SW480 (cell line): ENCODE results near the gene NOL3.
"Not testable (repeated sequence)": the region's sequence is repeated elsewhere in the genome, so short reads cannot be mapped to it uniquely, and the experiment has no call there.

Experiments
- DNase-seq: peaks from one replicate; pipeline ENCODE4 v3.0.0-alpha.2; 2016; ENCODE audit warnings: low spot score

Gene NOL3

DNA sequence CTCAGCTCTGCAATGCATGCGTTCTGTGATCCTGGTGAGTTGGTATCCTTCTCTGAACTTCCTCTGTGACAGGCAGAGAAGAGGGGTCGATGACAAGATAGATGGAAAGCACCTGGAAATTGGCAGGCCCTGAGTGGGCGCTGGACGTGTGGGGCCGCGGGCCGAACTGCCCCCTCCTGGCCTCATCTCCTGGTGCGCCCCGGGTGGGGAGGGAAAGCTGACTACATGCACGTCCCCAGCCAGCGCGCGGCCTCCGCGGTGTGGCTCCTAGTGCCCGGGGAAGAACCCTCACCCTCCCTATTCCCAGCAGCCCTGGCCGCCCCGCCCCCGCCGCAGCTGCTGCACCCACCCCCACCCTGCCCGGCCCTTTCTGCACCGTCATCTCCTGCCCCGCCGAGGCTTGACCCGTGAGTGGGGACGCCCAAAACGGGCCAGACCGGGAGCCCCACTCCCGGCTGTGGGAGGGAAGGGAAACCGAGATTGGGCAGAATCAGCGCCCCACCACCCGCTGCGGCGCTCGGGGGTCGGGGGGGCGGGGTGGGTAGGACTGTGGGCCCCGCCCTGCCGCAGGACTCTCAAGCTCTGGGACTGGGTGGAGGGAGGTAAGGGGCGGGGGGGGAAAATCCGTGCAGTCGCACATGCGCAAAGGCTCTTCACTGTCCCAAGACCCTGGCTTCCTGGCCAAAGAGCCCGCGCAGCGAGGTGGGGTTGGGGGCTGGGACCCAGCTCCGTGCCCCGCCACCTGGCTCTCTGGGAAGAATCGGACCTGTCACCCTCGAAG, at the start of gene NOL3:
Gene NOL3 (plus strand): TSS at position 371 of the 781 bp plus-strand sequence.
- DNase-seq: peak; percentile 61

- DNase-seq: not testable (repeated sequence)
Measured at GRCh38 chr16:67122799-67123198, 47.5 kb upstream of the NOL3 start.

DNA sequence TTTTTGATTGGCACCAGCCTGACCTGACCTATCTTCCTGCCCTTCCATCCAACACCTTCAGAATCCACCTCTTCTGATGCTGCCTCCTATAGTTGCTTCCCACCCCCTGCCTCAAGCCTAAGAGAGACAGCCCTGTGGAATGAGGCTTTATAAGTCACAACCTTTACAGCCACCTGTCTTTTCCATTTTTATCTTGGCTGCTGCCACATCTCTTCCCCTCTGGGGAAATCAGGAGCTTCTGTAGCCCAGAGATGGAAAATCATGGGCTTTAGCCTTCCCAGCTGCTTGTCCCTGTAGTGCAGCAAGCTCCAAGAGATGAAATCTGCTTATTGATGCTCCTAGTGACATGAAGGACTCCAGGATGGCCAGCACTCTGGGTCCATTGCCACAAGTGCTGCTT, 41.9 kb upstream of the NOL3 start:
- DNase-seq: no peak

- no peak for DNase-seq
Measured at GRCh38 chr16:67128887-67129286, 41.5 kb upstream of the NOL3 start.

GRCh38 chr16:67129422-67129821, 40.9 kb upstream of the NOL3 start:
- no peak for DNase-seq

GRCh38 chr16:67137605-67138004, 32.7 kb upstream of the NOL3 start:
- no peak for DNase-seq

DNA sequence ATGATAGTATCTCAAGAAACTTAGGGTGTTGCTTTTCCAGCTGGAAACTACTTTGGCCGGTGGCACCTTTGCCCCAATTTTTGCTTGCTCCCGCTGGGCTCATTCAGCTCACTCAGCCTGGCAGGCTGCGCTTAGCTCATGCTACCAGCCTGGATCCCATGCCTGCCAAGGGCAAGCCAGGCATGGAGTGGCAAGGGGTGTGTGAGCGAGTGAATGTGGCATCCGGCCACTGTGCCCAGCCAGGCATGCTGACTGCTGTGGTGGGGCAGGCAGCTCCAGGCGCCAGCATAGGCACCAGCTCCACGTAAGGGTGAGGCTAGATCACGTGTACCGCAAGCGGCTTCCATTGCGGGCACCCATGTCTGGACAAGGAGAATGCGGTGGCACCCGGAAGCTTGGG, 28.9 kb upstream of the NOL3 start:
- no peak for DNase-seq

DNA sequence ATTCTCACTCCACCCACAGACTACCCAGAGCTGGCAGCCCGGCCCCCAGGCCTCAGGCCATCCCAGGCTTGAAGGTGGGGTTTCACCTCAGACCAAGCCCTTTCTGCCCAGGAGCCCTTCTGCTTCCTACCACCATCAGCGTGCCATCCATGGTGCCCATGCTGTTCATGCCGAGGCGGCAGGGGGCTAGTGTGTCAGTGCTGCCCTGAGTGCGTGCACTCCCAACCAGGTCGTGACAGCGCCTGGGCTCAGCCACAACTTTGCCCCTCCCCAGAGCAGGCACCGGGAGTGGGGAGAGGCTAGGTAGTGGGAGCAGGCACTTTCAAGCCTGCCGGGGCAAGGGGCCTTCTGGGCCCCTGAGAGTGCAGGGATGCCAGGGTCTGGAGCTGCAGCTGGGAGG, 28.0 kb upstream of the NOL3 start:
- DNase-seq: no peak

- DNase-seq: no peak
Measured at GRCh38 chr16:67144943-67145342, 25.4 kb upstream of the NOL3 start.

- no peak for DNase-seq
Measured at GRCh38 chr16:67145746-67146145, 24.6 kb upstream of the NOL3 start.

DNA sequence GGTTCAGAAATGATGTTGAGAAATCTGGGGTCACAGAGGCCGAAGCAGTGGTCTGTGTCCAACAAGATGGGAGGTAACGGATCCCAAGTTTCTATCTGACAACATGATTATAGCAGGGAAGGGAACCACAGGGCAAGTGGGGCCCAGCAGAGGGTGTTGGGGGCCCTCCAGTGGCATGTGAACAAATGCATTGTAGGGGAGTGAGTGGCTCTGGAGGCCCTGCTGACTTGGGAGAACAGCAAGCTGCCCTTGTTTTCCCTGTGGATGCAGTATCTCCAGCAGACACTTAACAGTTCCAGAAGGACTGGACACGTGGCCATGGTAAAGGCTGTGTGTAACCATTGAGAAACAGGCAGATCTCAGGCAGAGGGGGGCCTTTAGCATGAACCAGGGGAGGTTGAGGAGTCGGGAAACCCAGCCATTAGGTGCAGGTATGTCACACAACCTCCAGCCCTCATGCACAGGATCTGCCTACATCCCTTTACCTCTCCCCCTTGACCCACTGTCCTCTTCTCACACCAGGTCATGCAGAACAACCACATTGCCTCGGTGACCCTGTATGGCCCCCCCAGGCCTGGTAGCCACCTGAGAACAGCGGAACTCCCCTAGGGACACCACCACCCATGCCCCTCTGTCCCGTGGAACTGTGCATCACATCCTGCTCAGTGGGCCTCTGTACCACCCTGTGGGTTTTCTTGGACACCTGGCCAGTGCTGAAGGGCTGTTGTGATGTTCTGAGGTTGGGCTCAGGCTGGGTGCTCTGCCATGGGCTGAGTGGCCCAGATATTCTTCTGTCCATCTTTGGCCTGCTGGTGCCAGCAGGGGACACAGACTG, 23.6 kb upstream of the NOL3 start:
- DNase-seq: no peak

DNA sequence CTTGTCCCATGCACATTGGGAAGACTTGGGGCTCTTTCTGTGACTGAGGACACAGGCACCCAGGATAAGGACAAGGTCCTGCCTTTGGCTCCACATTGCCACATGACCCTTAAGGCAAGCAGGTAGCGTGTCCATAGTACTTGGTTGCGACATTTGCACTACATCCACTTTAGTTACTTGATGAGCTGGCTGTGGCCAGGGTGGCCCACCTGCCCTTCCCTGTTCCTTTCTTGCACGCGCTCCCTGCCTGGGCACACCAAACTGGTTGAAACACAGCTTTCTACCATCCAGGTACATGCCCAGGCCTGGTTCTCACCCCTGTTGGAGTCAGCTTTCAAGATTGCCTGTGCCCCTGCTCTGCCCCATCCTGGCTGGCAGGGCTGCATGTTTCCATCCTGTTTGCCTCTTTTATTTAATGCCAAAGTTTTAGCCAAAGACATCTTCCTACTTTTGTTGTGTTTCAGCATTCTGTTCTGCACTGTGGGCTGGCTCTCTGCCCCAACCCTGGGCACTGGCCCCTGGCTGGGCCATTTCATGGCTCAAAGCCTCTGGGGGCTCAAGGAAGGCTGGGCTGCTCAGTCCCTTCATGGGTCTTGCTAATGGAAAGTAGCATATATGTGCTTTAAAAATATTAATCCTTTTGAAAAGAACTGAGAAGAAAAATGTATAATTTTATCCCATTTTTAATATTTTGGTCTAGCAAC, 22.7 kb upstream of the NOL3 start:
- DNase-seq: no peak

GRCh38 chr16:67148221-67148620, 22.1 kb upstream of the NOL3 start:
- no peak for DNase-seq

- no peak for DNase-seq
Measured at GRCh38 chr16:67148656-67149275, 21.6 kb upstream of the NOL3 start.

DNA sequence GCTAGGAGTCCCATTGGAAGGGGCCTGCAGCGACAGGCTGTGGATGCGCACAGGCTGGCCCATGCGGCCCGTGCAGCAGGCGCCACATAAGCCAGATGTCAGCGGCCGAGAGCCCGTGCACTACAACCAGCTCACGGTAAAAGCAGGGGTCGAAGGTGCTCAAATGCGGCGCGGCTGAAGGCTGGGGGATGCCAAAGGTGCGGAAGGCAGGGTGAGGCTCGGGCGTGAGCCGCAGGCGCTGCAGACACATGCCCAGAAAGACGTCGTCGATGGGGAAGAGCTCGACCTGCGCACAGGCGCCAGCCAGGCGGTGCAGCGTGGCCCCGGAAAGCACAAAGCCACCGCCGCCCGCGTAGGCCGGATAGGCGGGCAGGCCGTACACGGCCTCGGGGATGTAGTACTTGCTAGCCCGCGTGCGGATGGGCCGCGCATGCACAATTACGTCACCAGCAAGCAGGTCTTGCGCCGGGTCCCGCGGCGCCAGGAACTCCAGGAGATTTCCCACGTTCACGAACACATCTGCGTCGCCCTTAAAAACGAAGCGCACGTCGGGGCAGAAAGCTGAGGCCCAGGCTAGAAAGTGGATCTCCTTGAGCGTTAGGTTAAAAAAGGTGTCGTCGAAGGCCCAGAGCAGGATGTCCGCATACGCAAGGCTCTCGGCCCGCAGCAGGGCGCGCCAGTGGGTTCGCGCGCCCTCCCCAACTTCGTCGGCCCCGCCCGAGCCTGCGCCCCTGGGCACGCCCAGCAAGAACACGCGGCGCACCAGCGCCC, 20.9 kb upstream of the NOL3 start:
- DNase-seq: no peak

DNA sequence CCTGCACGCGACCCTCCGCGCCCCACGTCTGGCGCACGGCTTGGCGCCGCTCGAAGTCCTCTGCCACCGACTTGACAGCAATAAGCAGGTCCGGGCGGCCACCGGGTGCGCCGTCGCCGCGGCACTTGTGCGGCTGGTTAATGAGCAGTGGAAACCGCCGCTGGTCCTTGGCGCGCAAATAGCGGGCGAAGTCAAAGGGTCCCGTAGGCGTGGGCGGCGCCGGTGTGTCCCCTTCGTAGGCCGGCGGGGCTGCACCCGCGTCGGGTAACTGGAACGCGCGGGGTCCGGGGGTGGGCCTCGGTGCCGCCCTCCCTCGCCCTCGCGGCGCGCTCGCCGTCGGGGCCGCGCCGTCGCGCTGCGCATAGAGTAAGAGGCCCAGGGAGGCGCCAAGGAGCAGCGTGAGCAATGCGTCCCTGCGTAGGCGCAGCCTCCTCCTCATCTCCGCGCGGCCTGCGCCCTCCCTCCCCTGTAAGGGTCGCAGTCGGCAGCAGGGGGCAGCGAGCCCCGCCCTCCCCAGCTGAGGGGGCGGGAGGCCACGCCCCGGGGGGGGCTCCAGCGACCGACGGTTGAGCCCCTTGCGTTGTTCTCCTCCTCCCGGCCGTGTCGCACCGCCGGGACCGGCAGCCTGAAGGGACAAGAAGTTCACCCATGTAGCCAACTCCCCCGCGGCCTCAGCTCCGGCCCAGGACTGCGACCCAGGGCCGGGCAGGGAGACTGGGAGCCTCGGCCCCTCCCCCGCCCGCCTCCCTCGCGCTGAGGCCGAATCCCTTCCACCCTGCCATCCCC, 20.1 kb upstream of the NOL3 start:
- peak; percentile 29 for DNase-seq

DNA sequence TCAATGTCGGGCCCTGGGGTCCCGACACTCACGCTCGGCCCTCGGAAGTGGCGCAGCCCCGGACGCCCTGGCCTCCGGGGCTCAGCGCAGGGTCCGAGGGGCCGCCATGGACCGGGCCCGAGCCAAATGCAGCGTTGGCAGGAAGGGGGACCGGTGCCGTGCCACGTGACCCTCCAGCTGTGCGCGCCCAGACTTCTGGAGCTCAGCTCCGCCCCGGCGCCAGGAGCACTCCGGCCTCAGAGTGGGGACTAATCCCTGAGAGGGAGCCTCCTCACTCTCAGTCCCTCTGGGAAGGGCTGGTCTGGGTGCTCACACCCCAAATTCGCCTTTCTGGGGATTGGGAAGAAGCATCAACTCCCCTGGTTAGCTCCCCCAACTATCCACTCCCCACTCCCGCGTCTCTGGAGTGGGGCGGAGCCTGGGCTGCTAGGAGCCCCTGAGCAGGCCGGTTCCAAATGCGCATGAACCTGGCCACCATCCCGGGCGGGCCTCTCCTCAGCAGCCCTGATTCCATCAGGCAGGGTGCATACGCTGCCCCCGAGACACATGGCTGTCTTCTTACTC, 19.4 kb upstream of the NOL3 start, which contains the start of gene B3GNT9:
Gene B3GNT9 (minus strand): TSS at position 166 of the 564 bp plus-strand sequence. CDS start 513 bp downstream, outside the sequence.
- peak; percentile 48 for DNase-seq

GRCh38 chr16:67151431-67152097, 18.8 kb upstream of the NOL3 start:
- no peak for DNase-seq

DNA sequence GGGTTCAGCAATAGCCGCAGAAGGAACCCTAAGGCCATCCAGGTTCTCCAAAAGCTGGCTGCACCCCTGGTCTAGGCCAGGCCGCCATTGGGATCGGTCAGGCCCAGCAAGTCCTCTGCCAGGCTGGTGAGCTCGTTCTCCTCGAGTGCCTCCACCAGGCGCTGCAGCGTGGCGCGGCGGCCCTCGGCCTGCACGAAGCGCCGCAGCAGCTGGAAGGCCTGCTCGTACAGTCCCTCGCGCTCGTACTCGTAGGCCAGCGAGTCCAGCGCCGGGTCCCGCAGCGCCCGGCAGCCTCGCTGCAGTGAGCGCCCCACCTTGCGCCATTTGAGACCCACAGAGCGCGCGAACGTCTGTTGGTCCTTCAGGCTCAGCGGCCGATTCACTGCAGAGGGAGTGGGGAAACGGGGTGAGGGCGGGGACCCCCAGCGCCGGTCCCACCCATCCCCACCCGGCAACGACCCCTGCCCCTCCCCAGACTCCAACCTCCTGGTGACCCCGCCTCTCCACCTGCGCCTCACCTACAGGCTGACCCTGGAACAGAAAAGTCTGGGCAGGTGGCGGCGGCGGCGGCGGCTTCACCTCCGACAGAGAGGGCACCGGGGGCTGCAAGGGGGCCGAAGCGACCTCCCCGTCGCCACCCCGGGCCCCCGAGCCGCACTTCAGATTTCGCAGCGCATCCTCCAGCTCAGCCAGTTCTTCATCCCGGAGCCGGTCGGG, 15.6 kb upstream of the NOL3 start:
- no peak for DNase-seq
